Left ventricle myocardium inferior (tissue), 1 donor: ENCODE measurements around the gene PTGDS. TPM values are rescaled to one million over a fixed set of nuclear protein-coding genes. Genes with fewer than 3 reads are reported as not detected.

Experiments used
- DNase-seq: peaks from one replicate; pipeline ENCODE4 v3.0.0-alpha.2; 2020
- H3K27ac ChIP-seq: fragments of 200-600 bp; replicated peaks from 2 replicates; pipeline ENCODE4 v1.8.0; 2021
- H3K27me3 ChIP-seq: fragments of 200-600 bp; 2 replicates; pipeline ENCODE4 v1.8.0; 2021; ENCODE audit warnings: low read depth
- H3K36me3 ChIP-seq: fragments of 200-600 bp; 2 replicates; pipeline ENCODE4 v1.8.0; 2021
- H3K4me1 ChIP-seq: fragments of 200-600 bp; 2 replicates; pipeline ENCODE4 v1.8.0; 2021
- H3K4me3 ChIP-seq: fragments of 200-600 bp; 2 replicates; pipeline ENCODE4 v1.8.0; 2021; ENCODE audit warnings: mild to moderate bottlenecking, moderate library complexity
- H3K9me3 ChIP-seq: fragments of 200-600 bp; replicated peaks from 2 replicates; pipeline ENCODE4 v1.8.0; 2021
- CTCF ChIP-seq: fragments of 200-600 bp; IDR thresholded peaks from 2 replicates; pipeline ENCODE4 v1.8.0; 2021; ENCODE audit warnings: antibody characterized with exemption, mild to moderate bottlenecking, borderline replicate concordance
- intact Hi-C: fragments of 100-400 bp; cut with micrococcal nuclease; formaldehyde crosslinking; loops from one replicate; pipeline ENCODE4 v1.11.0; 2022
- total RNA-seq: library from RNA; stranded (reverse); fragmentation: NEBNext Ultra II Directional; extraction: Animal tissue kit (Norgen Biotek cat#: 25700); gene quantifications from one replicate; pipeline ENCODE4 v1.2.1, GENCODE V29; 2021
- donor health status: DM: no; HTN: yes; CAD: no; lungs with severe emphysema.

Gene PTGDS
- total RNA-seq, 1 donor from 2014 or later, result 3,579 TPM

DNA sequence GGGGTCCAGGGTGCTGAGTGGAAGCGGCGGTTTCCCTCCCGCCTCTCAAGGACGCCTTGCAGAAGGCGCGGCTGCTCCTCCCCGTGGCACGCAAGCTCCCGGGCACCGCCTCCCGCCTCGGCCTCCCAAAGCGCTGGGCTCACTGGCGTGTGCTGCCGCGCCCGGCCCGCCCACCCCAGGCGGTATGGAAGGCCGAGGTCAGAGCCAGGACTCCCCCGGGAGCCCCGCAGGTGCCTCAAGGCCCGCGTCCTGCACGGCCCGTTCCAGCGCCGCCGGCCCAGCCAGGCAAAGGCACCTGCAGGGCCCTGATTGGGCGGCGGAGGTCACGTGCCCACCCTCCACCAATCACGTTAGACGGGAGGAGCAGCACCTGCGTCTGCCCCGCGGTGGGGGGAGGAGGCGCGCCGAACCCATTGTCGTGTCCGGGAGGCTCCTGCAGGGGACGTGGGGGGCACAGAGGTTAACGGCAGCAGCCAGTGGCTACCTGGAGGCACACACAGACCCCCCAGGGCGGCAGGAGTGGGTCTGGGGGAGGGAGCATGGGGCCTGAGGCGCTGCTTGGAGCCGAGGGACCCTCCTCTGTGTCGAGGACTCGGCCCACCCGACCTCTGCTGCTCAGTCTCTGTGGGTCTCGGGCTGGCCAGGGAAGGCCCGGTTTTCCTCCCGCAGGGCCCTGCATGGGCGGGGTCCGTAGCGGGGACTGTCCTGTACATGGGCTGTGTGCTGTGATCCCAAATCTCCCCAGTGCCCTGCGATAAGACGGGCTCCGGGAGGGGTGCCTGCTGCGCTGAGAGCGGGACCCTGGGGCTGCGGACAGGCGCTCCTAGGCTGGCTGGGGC, 27.3 kb upstream of the PTGDS start:
- peak; percentile 46 for TF ChIP-seq CTCF
- no peaks in the 10 kb centered on the region for H3K27me3 ChIP-seq
- peak; percentile 97 for DNase-seq
- H3K4me3 ChIP-seq, result peak overlapping the region; percentile 79
- intact Hi-C loops, result no loop called here
- H3K36me3 ChIP-seq, result no peaks in the 10 kb centered on the region
- H3K4me1 ChIP-seq, result peaks cover 61% of the 10 kb centered on the region
- peak overlapping the region; percentile 94 for H3K27ac ChIP-seq
- no peaks in the 10 kb centered on the region for H3K9me3 ChIP-seq

DNA sequence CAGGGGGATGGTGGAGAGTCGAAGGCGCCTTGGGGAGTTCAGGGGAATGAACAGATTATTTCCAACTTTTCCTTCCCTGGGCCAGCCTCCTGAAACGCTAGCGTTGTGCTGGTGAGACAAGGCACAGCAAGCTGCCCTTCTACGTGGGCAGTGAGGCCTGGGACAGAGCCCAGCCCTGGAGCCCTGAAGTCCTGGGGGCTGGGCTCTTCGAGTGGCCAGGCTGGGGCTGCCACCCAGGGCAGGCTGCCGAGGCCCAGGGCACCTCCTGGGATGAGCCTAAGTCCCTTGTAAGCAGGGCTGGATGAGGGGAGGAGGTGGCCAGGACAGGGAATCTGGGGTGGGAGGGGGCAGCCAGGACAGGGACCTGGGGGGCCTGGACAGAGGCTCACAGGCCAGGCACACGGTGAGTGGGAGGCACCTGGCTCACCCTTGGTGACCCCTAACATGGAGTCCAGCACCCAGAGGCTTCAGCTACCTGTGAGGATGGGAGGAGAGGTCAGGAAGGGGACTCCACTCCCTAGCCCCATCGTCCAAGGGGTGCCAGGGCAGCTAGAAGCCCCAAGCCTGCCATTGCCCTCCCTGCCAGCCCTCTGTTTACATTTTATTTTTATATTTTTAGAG, 26.5 kb upstream of the PTGDS start:
- Histone ChIP-seq H3K4me1 (peaks cover 59% of the 10 kb centered on the region), H3K27ac (peak overlapping the region; percentile 94)
- intact Hi-C loops, result no loop called here

DNA sequence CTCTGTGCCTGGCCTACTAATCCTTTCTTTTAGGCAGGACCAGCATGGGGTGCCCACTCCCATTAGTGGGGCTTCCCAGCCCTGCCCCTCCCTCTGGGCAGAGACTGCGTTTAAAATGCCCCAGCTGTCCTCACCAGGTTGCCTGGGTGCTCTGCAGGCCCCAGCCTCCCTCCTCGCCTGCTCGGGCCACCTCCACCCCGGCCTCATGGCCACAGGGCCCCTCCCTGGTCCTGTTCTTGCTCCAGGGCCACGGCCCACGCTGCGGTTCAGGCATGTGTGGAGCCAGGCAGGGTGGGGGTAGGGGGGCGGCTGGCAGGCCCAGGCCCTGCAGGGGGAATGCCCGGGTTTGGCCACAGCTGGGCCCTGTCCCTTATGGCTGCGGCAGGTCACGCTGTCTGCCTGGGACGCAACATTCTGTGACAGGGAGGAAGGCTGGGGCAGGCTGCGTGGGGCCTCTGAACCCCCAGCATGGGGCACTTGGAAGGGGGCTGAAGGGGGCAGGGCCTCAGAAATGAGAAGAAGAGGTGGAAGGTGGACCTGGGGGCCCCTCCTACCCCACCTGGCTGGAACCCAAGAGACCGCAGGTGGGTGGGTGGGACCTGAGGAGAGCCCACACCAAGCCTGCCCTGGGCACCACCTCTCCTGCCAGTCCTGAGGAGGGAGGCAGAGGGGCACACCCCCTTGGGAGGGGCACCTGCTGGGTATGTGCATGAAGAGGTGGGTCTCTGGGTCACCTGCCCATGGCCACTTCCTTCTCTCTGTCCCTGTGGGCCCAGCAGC, 25.6 kb upstream of the PTGDS start, which contains the start of gene LCN12:
Gene LCN12 (plus strand): TSS at position 733 of the 780 bp plus-strand sequence. CDS start 55 bp downstream, outside the sequence.
- H3K9me3 ChIP-seq, result no peaks in the 10 kb centered on the region
- no peaks in the 10 kb centered on the region for H3K36me3 ChIP-seq
- H3K27ac ChIP-seq, result peak within 1 kb of the TSS; percentile 94
- no peak for TF ChIP-seq CTCF
- DNase-seq, result no peak
- no peaks in the 10 kb centered on the region for H3K27me3 ChIP-seq
- intact Hi-C loops, result no loop called here
- peaks cover 59% of the 10 kb centered on the region for H3K4me1 ChIP-seq
- peak within 1 kb of the TSS; percentile 34 for H3K4me3 ChIP-seq

More for the DNA sequence above, 26.5 kb upstream of the PTGDS start:
- Histone ChIP-seq H3K9me3 (no peaks in the 10 kb centered on the region), H3K36me3 (no peaks in the 10 kb centered on the region), H3K4me3 (peak overlapping the region; percentile 79), H3K27me3 (no peaks in the 10 kb centered on the region)
- TF ChIP-seq CTCF, result no peak
- no peak for DNase-seq

- H3K4me1 ChIP-seq, result peaks cover 52% of the 10 kb centered on the region
These were observed 24.9 kb upstream of the PTGDS start for GRCh38 chr9:136952321-136952850.

More at GRCh38 chr9:136952321-136952850, 24.9 kb upstream of the PTGDS start:
- Histone ChIP-seq H3K36me3 (no peaks in the 10 kb centered on the region), H3K9me3 (no peaks in the 10 kb centered on the region), H3K4me3 (peak overlapping the region; percentile 34), H3K27me3 (no peaks in the 10 kb centered on the region), H3K27ac (peak overlapping the region; percentile 94)
- TF ChIP-seq CTCF, result no peak
- intact Hi-C loops, result no loop called here
- no peak for DNase-seq
